H4 (cell line): ENCODE measurements around the gene BOLA2B. TPM values are rescaled to one million over a fixed set of nuclear protein-coding genes. Genes with fewer than 3 reads are reported as not detected.
"Not testable (repeated sequence)": the region's sequence is repeated elsewhere in the genome, so short reads cannot be mapped to it uniquely, and the experiment has no call there.

Experiments
- DNase-seq: peaks from one replicate; pipeline ENCODE4 v3.0.0-alpha.2; 2015; ENCODE audit warnings: low spot score
- total RNA-seq: library from RNA; depleted of rRNA; stranded (reverse); fragments of >200 nt; shearing (Covaris generic); gene quantifications from 2 replicates; pipeline ENCODE4 v1.2.3, GENCODE V29; 2014

Gene BOLA2B
- total RNA-seq, 1 experiment from 2014 or later = 177 TPM

- no peak for DNase-seq
Observed at GRCh38 chr16:30184096-30184890, 9.2 kb downstream of the BOLA2B start.

- no peak for DNase-seq
Observed at GRCh38 chr16:30183233-30184095, 10.0 kb downstream of the BOLA2B start, which contains the start of gene CORO1A. CORO1A (plus strand) TSS chr16:30183602; CDS start chr16:30185210, 1,608 bp downstream.

GRCh38 chr16:30180741-30181140 is 12.7 kb downstream of the BOLA2B start:
- DNase-seq = no peak

- no peak for DNase-seq
Observed at GRCh38 chr16:30179931-30180330, 13.5 kb downstream of the BOLA2B start.

- no peak for DNase-seq
Observed at GRCh38 chr16:30179195-30179594, 14.3 kb downstream of the BOLA2B start.

- not testable (repeated sequence) for DNase-seq
Observed at GRCh38 chr16:30176876-30177275, 16.6 kb downstream of the BOLA2B start.

- DNase-seq = no peak
Observed at GRCh38 chr16:30173054-30173453, 20.4 kb downstream of the BOLA2B start.

GRCh38 chr16:30170145-30170544 is 23.3 kb downstream of the BOLA2B start:
- DNase-seq = not testable (repeated sequence)

- not testable (repeated sequence) for DNase-seq
Observed at GRCh38 chr16:30169416-30169815, 24.1 kb downstream of the BOLA2B start.

- DNase-seq = not testable (repeated sequence)
Observed at GRCh38 chr16:30168746-30169145, 24.7 kb downstream of the BOLA2B start.

- DNase-seq = no peak
Observed at GRCh38 chr16:30166202-30166902, 27.1 kb downstream of the BOLA2B start.

GRCh38 chr16:30163538-30163937 is 29.9 kb downstream of the BOLA2B start:
- no peak for DNase-seq

GRCh38 chr16:30157214-30157613 is 36.3 kb downstream of the BOLA2B start:
- no peak for DNase-seq

- no peak for DNase-seq
Observed at GRCh38 chr16:30155188-30155587, 38.3 kb downstream of the BOLA2B start.

GRCh38 chr16:30152517-30152916 is 40.9 kb downstream of the BOLA2B start:
- no peak for DNase-seq

GRCh38 chr16:30151091-30151490 is 42.4 kb downstream of the BOLA2B start:
- DNase-seq = no peak

- no peak for DNase-seq
Observed at GRCh38 chr16:30149250-30149930, 44.1 kb downstream of the BOLA2B start.

GRCh38 chr16:30147843-30148510 is 45.5 kb downstream of the BOLA2B start:
- no peak for DNase-seq

- no peak for DNase-seq
Observed at GRCh38 chr16:30145657-30146056, 47.8 kb downstream of the BOLA2B start.

GRCh38 chr16:30144917-30145316 is 48.5 kb downstream of the BOLA2B start:
- no peak for DNase-seq

GRCh38 chr16:30144017-30144416 is 49.4 kb downstream of the BOLA2B start:
- no peak for DNase-seq
